ENCODE results near the gene GPR12. TPM values are rescaled to one million over a fixed set of nuclear protein-coding genes. Genes with fewer than 3 reads are reported as not detected.

The GPR12 gene
- total and polyA plus RNA-seq, 9 donors: 0.05 to 0.50 (median 0.19) TPM

GRCh38 chr13:26772531-26772930 is 11.9 kb upstream of the GPR12 start:
- DNase-seq: no peak
- Histone ChIP-seq H3K4me3 (ENCODE audit: low read length) (no peak overlapping the region), H3K9me3 (replicated peaks; ENCODE audit: control insufficient read depth, low read depth, low read length) (no peaks in the 10 kb centered on the region), H3K4me1 (ENCODE audit: control insufficient read depth, insufficient read depth, low read length) (no peaks in the 10 kb centered on the region), H3K27me3 (ENCODE audit: control insufficient read depth, insufficient read depth, low read length) (no peaks in the 10 kb centered on the region), H3K36me3 (ENCODE audit: control insufficient read depth, insufficient read depth, low read length) (no peaks in the 10 kb centered on the region), H3K27ac (ENCODE audit: low read length) (no peak overlapping the region)
- WGBS (ENCODE audit: insufficient coverage): no CpG with 5 or more reads among the region's 5 CpGs

GRCh38 chr13:26771796-26772195 is 11.2 kb upstream of the GPR12 start:
- 78% methylated on average over 10 of the region's 12 CpGs for WGBS (ENCODE audit: insufficient coverage)
- Histone ChIP-seq H3K9me3 (replicated peaks; ENCODE audit: control insufficient read depth, low read depth, low read length) (no peaks in the 10 kb centered on the region), H3K27ac (ENCODE audit: low read length) (no peak overlapping the region), H3K27me3 (ENCODE audit: control insufficient read depth, insufficient read depth, low read length) (no peaks in the 10 kb centered on the region), H3K4me3 (ENCODE audit: low read length) (no peak overlapping the region), H3K36me3 (ENCODE audit: control insufficient read depth, insufficient read depth, low read length) (no peaks in the 10 kb centered on the region), H3K4me1 (ENCODE audit: control insufficient read depth, insufficient read depth, low read length) (no peaks in the 10 kb centered on the region)
- DNase-seq: no peak

- Histone ChIP-seq H3K36me3 (ENCODE audit: control insufficient read depth, insufficient read depth, low read length) (no peaks in the 10 kb centered on the region), H3K27ac (ENCODE audit: low read length) (peak overlapping the region; percentile 65), H3K4me3 (ENCODE audit: low read length) (no peak overlapping the region), H3K9me3 (replicated peaks; ENCODE audit: control insufficient read depth, low read depth, low read length) (no peaks in the 10 kb centered on the region), H3K27me3 (ENCODE audit: control insufficient read depth, insufficient read depth, low read length) (peaks cover 41% of the 10 kb centered on the region), H3K4me1 (ENCODE audit: control insufficient read depth, insufficient read depth, low read length) (peaks cover 28% of the 10 kb centered on the region)
- 27% methylated on average over 2 of the region's 4 CpGs for WGBS (ENCODE audit: insufficient coverage)
- DNase-seq: peak; percentile 75
These were observed 2.3 kb upstream of the GPR12 start for GRCh38 chr13:26762745-26763345.

- WGBS (ENCODE audit: insufficient coverage): under 1% methylated on average over 32 of the region's 41 CpGs
- H3K9me3 ChIP-seq (replicated peaks; ENCODE audit: control insufficient read depth, low read depth, low read length): no peaks in the 10 kb centered on the region
- no peaks in the 10 kb centered on the region for H3K36me3 ChIP-seq (ENCODE audit: control insufficient read depth, insufficient read depth, low read length)
- no peak overlapping the region for H3K4me3 ChIP-seq (ENCODE audit: low read length)
- peaks cover 28% of the 10 kb centered on the region for H3K4me1 ChIP-seq (ENCODE audit: control insufficient read depth, insufficient read depth, low read length)
- peaks cover 44% of the 10 kb centered on the region for H3K27me3 ChIP-seq (ENCODE audit: control insufficient read depth, insufficient read depth, low read length)
- H3K27ac ChIP-seq (ENCODE audit: low read length): no peak overlapping the region
- no peak for DNase-seq
These were observed 421 bp upstream of the GPR12 start for GRCh38 chr13:26760832-26761582.

GRCh38 chr13:26759249-26759906 is 1.2 kb downstream of the GPR12 start:
- 77% methylated on average over 19 of the region's 27 CpGs for WGBS (ENCODE audit: insufficient coverage)
- H3K4me3 ChIP-seq (ENCODE audit: low read length): peak overlapping the region; percentile 31

GRCh38 chr13:26758496-26759157 is 2.0 kb downstream of the GPR12 start:
- Histone ChIP-seq H3K27me3 (ENCODE audit: control insufficient read depth, insufficient read depth, low read length) (peaks cover 46% of the 10 kb centered on the region), H3K27ac (ENCODE audit: low read length) (no peak overlapping the region), H3K9me3 (replicated peaks; ENCODE audit: control insufficient read depth, low read depth, low read length) (no peaks in the 10 kb centered on the region), H3K4me3 (ENCODE audit: low read length) (no peak overlapping the region), H3K36me3 (ENCODE audit: control insufficient read depth, insufficient read depth, low read length) (no peaks in the 10 kb centered on the region), H3K4me1 (ENCODE audit: control insufficient read depth, insufficient read depth, low read length) (peaks cover 28% of the 10 kb centered on the region)
- DNase-seq: no peak
- 77% methylated on average over 17 of the region's 18 CpGs for WGBS (ENCODE audit: insufficient coverage)

More at GRCh38 chr13:26759249-26759906, 1.2 kb downstream of the GPR12 start:
- H3K4me1 ChIP-seq (ENCODE audit: control insufficient read depth, insufficient read depth, low read length): peaks cover 28% of the 10 kb centered on the region
- no peak for DNase-seq
- no peak overlapping the region for H3K27ac ChIP-seq (ENCODE audit: low read length)
- no peaks in the 10 kb centered on the region for H3K36me3 ChIP-seq (ENCODE audit: control insufficient read depth, insufficient read depth, low read length)
- H3K27me3 ChIP-seq (ENCODE audit: control insufficient read depth, insufficient read depth, low read length): peaks cover 46% of the 10 kb centered on the region
- H3K9me3 ChIP-seq (replicated peaks; ENCODE audit: control insufficient read depth, low read depth, low read length): no peaks in the 10 kb centered on the region

GRCh38 chr13:26756961-26757360 is 3.6 kb downstream of the GPR12 start:
- Histone ChIP-seq H3K27me3 (ENCODE audit: control insufficient read depth, insufficient read depth, low read length) (peaks cover 35% of the 10 kb centered on the region), H3K4me3 (ENCODE audit: low read length) (no peak overlapping the region), H3K9me3 (replicated peaks; ENCODE audit: control insufficient read depth, low read depth, low read length) (no peaks in the 10 kb centered on the region), H3K27ac (ENCODE audit: low read length) (no peak overlapping the region), H3K4me1 (ENCODE audit: control insufficient read depth, insufficient read depth, low read length) (peaks cover 14% of the 10 kb centered on the region), H3K36me3 (ENCODE audit: control insufficient read depth, insufficient read depth, low read length) (no peaks in the 10 kb centered on the region)
- no CpG with 5 or more reads among the region's 3 CpGs for WGBS (ENCODE audit: insufficient coverage)
- DNase-seq: no peak

GRCh38 chr13:26752671-26753070 is 7.9 kb downstream of the GPR12 start:
- H3K4me1 ChIP-seq (ENCODE audit: control insufficient read depth, insufficient read depth, low read length): no peaks in the 10 kb centered on the region
- H3K9me3 ChIP-seq (replicated peaks; ENCODE audit: control insufficient read depth, low read depth, low read length): no peaks in the 10 kb centered on the region
- H3K27ac ChIP-seq (ENCODE audit: low read length): no peak overlapping the region
- DNase-seq: no peak
- WGBS (ENCODE audit: insufficient coverage): 77% methylated on average over 2 of the region's 2 CpGs
- peaks cover 7% of the 10 kb centered on the region for H3K27me3 ChIP-seq (ENCODE audit: control insufficient read depth, insufficient read depth, low read length)
- no peaks in the 10 kb centered on the region for H3K36me3 ChIP-seq (ENCODE audit: control insufficient read depth, insufficient read depth, low read length)
- H3K4me3 ChIP-seq (ENCODE audit: low read length): no peak overlapping the region

- Histone ChIP-seq H3K4me3 (ENCODE audit: low read length) (no peak overlapping the region), H3K36me3 (ENCODE audit: control insufficient read depth, insufficient read depth, low read length) (no peaks in the 10 kb centered on the region), H3K4me1 (ENCODE audit: control insufficient read depth, insufficient read depth, low read length) (no peaks in the 10 kb centered on the region), H3K27ac (ENCODE audit: low read length) (no peak overlapping the region), H3K27me3 (ENCODE audit: control insufficient read depth, insufficient read depth, low read length) (peaks cover 6% of the 10 kb centered on the region), H3K9me3 (replicated peaks; ENCODE audit: control insufficient read depth, low read depth, low read length) (no peaks in the 10 kb centered on the region)
- WGBS (ENCODE audit: insufficient coverage): 100% methylated on average over 1 of the region's 3 CpGs
- no peak for DNase-seq
These were observed 10.7 kb downstream of the GPR12 start for GRCh38 chr13:26749905-26750304.

- no peak for DNase-seq
- Histone ChIP-seq H3K36me3 (ENCODE audit: control insufficient read depth, insufficient read depth, low read length) (no peaks in the 10 kb centered on the region), H3K27ac (ENCODE audit: low read length) (no peak overlapping the region), H3K4me3 (ENCODE audit: low read length) (no peak overlapping the region), H3K4me1 (ENCODE audit: control insufficient read depth, insufficient read depth, low read length) (no peaks in the 10 kb centered on the region), H3K9me3 (replicated peaks; ENCODE audit: control insufficient read depth, low read depth, low read length) (no peaks in the 10 kb centered on the region), H3K27me3 (ENCODE audit: control insufficient read depth, insufficient read depth, low read length) (peaks cover 12% of the 10 kb centered on the region)
- 63% methylated on average over 1 of the region's 8 CpGs for WGBS (ENCODE audit: insufficient coverage)
These were observed 11.3 kb downstream of the GPR12 start for GRCh38 chr13:26749285-26749684.

Measured in muscle of leg (tissue), 11 donors.